Activated CD8-positive, alpha-beta memory T cell treated with anti-CD3 and anti-CD28 coated beads for 1 hour (primary cell): ENCODE results near the gene RNF5.
"Not testable (repeated sequence)": the region's sequence is repeated elsewhere in the genome, so short reads cannot be mapped to it uniquely, and the experiment has no call there.

Experiments used
- DNase-seq, 2 donors: peaks; one replicate each; pipeline ENCODE4 v3.0.0-alpha.2; 2020; ENCODE audit warnings: low read depth in 1 of 2; ENCODE audit errors: extremely low read depth in 1 of 2

RNF5 gene

DNA sequence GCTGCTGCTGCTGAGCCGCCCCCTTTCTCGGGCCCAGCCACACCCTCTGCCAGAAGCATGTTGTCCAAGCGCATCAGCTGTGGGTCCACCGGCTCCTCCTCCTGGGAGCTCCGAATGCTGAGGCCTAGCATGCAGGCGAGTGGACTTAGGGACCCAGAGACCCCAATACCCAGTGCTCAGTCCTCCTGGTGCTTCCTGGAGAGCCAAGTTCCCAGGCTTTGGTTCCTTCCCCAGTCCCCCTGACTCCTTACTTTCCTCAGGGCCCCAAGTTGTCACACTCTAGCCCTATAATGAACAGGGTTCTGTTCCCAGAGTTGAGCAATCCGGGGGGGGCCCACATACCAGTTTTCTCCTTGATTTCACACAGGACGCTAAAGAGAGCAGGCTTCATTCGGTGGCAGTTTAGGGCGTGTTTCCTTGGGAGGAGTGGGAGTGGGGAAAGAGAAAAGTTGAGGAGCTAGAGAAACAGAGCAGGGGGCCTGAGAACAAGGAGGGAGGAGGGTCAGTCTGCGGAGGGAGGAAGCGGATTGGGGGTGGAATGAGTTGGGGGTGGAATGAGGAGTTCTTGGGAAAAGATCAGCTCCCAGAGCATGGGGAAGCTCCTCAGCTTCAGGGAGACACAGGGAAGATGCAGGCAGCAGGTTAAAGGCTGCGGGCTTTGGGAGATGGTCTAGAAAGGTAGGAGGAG lies 10.3 kb downstream of the RNF5 start:
- DNase-seq, result no peak

DNA sequence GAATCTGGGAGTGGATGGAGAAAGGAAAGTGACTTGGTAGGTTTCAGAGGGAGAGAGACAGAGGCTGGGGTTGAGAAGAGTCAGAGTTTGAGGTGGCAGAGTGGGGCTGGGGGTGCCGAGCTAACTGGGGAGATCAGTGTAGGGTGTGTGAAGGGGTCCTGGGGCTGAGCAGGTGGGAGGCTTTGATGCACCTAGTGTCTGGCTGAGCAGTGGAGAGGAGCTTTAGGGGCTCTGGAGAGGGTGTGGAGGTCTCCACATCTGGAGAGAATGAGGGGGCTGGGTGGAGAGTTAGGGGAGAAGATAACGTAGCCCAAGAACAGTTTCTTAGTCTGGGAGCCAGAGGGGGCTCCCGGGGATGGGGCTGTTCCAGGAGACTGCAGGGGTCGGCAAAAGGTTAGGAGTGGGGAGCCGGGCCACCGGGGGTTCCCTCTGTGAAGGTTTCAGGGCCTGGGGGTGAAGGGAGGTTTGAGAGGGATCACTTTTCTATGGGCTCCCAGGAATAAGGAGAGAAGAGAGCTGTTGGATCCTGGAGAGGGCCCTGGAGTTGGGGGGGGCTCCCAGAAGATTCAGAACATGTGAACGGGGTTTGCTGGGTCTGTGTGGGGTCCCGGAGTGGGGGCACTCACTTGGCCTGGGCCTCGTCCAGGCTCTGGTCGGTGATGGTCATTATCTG lies 11.0 kb downstream of the RNF5 start:
- no peak for DNase-seq

DNA sequence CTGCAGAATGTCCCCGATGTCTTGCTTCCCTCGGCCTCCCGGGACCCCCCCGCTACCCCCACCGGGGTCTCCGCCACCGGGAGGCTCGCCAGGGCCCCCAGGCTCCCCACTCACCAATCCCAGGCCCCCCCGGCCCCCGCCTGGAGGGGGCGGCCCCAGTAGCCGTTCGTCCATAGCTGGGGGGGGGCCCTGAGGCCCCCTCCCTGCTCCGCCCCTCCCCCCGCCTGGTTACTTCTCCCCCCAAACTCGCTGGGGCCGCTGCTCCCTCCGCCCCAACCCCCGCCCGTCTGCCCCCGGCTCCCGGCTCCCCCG lies 11.5 kb downstream of the RNF5 start:
- DNase-seq, result no peak

DNA sequence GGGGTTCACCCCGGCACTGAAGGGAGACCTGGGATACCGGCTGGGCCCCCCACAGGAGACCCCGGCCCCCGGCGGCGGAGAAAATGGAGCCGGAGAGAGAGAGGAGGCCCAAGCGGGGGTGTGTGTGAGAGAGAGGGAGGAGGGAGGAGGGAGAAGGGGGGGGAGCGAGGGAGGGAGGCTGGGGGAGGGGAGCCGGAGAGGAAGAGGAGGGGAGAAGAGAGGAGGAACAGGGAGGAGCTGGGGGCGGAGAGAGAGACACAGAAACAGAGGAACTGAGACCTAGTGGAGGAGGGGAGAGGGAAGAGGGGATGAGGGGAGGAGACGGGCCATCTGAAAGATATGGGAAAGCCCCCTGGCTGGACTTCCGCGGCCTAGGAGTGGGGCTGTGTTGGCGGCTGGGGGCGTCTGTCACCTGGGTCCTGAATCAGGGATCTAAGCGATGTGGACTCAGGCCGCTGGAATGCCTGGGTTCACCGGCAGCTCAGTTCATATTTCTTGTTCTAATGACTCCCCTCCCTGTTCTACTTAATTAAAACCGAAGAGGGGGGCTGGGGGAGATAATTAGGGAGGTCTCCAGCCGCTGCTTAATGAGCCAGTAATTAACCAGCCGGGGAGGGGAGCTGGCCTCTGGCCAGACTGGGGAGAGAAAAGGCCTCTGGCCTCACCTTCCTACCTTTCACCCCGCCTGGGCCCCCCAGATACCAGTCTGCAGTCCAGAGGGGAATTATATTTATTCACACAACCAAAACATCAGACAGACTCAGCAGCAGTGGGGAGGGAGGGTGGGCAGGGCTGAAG lies 12.0 kb downstream of the RNF5 start, which contains the start of gene PBX2:
Gene PBX2, minus strand, starts transcription at position 149 of the 798 bp plus-strand sequence. CDS start 287 bp downstream, outside the sequence.
- peak; percentile 57 to 72 for DNase-seq

DNA sequence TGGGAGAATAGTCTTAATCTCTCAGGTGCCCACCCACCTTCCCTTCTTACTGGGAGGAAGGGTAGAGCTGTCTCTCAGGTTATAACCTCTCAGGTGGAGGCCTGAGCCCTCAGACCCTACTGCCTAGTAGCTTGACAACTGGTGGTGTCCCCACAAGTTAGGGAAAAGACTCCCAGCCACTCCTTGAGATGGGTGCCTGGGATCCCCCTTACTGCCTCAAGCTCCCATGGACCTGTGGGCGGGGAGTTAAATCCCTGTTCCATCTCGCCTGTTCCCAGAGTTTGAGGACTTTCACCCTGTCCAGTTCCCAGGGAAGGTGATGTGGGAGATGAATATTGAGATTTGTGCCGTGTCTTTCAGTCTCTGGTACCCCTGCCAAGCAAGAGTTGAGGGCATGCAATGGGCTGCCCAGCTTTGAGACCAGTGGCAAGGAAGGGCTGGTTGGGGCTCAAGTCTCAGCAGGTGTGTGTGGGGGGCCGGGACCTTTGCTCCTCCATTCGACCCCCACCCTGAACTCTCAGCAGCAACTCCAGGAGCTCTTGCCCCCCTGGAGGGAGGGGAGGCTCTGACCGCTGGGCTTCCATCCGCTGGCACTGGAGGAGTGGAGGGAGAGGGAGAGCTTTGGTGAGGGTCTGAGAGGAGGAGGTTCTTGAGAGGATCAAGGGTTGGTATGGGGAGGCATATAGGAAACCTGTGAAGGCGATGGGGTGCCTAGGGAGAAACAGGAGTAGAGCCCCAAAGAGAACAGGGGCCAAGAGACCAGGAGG lies 12.9 kb downstream of the RNF5 start:
- DNase-seq, result no peak

DNA sequence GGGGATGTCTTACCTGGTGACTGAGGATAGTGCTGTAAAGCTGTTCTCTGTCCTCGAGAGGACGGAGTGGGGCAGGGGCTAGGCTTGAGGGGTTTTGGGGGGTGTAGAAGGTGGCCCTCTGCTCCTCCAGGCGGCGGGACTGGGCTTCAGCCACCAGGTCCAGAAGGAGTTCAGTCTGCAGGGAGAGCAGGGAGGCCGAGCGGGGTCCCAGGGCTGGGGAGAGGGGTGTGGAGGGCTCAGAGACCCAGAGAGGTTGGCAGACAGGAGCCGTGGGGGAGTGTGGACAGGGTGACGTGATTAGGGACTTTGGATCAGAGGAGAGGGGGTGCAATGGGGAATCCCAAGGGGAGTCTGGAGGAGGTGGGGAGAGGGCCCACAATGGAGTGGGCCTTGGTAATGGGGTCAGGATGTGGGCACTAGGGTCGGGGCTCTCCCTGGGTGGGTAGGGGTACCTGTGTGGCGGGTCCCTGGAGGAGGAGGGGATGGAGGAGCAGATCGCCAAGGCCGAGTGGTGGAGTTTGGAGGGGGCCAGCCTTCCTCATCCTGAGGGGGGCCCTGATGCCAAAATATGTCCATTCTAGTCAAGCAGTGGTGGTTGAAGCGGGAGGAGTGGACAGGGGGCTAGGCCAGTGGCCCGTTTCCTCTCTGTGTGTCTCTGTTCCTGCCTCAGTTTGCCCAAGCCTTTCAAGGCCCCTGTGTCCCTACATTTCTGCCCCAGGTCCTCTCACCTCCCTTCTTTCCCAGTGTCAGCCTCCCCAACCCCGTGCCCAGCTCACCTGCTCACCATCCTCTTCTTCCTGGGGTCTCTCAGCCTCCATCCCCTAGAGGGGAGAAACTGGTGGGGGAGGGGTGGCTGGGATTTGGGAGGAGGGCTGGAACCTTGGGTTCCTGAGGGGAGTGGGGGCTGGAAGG lies 13.7 kb downstream of the RNF5 start:
- DNase-seq, result no peak

DNA sequence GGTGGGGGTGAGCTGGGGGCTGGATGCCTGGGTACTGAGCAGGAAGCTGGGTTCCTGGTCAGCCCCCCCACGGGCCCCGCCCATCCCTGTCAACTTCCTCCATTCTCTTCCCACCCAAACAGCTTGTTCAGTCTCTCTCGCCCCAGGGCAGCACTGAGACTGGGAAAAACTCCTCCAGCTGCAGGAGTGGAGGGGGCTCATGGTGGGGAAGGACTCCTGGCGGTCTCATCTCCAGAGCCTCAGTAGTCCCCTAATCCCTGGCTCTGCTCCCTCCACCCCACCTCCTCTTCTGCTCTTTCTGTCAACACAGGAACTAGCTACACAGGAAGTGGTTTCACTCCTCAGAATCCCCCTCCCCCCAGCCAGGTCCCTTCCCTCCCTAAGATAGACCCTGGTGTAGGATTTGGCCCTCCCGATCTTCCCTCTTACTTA lies 14.4 kb downstream of the RNF5 start, which contains the start of gene GPSM3:
Gene GPSM3, minus strand, starts transcription at position 36 of the 432 bp plus-strand sequence. CDS start 130 bp downstream, outside the sequence.
- DNase-seq, result peak in 1 of 2 donors; percentile 42

DNA sequence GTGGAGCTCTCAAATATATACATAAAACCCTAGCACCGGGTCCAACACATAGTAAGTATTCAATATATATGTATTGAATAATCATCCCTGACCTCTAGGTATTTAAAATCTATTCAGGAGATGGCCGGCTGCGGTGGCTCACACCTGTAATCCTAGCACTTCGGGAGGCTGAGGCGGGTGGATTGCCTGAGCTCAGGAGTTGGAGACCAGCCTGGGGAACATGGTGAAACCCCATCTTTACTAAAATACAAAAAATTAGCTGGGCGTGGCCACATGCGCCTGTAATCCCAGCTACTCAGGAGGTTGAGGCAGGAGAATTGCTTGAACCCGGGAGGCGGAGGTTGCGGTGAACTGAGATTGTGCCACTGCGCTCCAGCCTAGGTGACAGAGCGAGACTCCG lies 14.9 kb downstream of the RNF5 start:
- not testable (repeated sequence) for DNase-seq

DNA sequence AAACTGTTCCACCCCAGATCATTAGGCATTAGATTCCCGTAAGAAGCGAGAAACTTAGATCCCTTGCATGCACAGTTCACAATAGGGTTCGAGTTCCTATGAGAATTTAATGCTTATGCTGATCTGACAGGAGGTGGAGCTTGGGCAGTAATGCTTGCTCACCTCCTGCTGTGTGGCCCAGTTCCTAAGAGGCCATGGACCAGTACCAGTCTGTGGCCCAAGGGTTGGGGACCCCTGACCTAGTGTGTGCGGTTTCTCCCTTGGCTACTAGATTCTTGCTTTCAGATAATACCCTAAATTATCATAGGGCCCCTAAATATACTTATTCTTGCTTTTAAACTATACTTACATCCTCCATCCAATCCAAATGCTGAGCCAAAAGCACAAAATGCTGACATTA lies 16.2 kb downstream of the RNF5 start:
- no peak for DNase-seq

DNA sequence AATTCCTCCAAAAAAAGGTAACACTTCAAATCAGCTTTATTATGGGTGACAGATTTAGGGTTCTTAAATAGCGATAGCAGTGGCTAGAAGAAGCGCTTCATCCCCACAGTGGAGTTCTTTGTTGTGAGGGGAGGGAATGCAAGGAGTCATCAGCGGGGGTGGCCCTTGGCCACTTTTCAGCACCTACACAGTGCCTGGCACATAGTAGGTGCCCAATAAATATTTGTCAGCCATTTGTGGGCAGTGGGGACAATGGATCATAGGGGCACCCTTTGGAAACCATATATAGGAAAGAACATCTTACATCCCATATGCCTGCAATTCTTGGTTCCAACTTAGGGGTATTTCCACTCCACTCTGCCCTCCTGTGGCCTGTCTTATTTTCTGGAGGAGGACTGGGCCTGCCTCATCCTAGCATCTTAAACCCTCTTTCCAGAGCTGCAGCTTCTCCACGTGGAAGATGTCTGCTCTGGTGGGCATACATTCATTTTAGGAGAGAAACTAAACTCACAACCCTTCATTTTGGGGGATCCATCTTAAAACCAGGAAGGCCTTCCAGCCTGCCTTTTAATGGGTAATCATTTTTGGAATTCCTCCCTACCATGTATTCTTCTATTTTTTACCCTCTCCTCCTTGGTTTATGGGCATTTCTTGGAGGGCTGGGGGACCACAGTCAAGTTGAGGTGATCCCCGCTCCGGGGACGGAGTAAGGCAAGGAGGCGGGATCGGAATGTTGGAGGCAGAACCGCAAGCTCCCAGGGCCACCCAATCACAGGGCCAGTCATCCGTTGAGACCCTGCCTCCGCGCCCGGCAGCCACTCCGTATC lies 16.8 kb downstream of the RNF5 start:
- no peak for DNase-seq

DNA sequence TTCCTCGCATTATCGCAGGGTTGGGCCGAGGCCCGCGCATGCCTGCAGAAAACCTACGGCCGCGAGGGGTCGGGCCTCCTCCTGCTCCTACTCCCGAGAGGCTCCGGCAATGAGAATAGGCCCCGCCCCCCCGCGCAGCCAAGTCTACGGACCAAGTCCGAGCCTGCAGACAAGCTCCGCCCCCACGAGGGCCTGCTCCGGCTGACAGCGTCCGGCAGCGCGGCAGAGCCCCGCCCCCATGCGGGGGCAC lies 17.4 kb downstream of the RNF5 start:
- DNase-seq, result peak; percentile 99 to 100

DNA sequence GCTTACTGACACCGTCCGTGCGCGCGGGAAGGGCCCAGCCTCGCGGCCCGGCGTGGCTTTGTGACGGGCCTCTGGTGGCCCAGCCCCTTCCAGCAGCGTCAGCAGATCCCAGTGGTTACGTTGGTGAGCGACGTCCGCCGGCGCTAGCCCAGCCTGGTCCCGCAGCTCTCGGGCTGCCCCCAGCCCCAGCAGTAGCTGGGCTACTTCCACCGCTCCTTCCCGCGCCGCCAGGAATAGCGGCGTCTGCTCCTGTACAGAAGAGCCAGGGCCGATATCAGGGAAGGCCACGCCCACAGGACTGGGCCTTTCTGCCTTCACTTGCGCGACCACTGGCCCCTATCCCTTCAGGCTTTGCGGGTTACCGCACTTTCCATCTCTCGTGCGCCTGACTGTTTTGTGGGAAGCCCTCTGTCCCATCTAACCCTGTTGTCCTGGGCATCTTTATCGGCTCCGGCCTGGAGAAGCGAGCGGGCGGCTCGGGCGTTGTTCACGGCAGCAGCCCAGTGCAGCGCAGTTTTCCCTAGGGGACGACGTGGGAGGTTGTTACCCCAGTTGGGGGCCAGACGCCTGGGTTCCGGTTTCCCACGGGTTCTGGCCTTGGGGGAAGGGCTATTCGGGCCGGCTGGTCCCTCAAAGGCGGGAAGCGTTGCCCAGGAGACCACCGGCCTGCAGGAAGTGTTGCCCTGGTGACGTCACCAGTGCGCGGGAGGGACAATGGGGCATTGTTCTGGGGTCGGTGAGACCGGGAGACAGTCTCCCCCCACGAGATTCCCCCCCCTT lies 17.9 kb downstream of the RNF5 start:
- DNase-seq, result peak in 1 of 2 donors; percentile 48

DNA sequence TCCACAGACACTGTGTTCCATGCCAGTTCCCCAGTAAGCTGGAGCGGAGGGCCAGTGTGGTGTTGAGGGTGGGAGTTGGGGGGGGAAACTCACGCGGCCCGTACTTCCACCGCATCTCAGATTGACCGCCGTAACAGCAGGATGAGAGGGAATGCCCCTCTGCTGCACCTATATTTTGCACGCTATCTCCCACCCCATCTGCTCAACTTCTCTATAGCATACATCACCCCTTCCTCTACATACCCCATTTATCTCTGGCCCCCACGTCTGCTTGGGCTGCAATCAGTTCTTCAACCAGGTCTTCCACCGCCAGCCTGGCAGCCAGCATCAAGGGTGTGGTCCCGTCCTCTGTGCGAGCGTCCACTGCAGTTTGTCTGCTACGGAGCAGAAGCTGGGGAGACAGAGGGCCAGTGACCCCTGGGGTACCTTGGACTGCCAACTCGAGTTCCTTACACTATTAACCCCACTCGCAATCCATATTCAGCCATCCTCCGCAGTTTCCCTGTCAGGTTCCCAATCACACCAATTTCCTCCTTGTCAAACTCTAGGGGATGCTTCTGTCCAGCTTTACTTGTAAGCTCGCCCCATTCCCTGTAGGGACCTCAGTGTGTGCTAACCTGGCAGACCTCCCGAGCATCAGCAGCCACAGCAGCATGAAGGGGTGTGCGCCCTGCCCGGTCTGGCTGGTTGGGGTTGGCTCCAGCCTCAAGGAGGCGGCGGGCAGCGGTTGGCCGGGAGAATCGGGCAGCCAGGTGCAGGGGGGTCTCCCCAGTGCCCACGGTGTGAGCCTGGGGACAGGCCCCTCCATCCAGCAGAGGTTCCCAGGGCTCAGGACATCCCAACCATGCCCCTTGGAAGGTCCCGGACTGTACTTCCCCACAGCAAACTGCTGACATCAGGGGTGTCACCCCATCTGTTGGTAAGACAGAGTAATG lies 18.7 kb downstream of the RNF5 start:
- DNase-seq, result no peak

DNA sequence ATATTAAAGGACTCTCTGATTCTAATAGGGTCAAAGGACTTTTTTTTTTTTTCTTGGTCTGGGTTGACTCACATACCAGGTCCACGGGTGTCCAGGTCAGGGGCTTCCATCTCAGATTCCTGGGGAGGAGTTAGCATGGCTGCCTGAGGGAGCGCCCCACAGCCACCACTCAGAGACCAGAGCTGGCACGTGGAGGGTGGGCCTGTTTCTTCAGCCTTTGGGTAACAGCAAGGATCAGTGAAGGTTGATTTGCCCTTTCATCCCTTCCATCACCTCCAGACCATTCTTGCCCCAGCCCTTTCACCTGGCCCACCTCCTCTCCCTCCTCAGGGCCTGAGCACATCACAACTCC lies 20.1 kb downstream of the RNF5 start:
- no peak for DNase-seq

DNA sequence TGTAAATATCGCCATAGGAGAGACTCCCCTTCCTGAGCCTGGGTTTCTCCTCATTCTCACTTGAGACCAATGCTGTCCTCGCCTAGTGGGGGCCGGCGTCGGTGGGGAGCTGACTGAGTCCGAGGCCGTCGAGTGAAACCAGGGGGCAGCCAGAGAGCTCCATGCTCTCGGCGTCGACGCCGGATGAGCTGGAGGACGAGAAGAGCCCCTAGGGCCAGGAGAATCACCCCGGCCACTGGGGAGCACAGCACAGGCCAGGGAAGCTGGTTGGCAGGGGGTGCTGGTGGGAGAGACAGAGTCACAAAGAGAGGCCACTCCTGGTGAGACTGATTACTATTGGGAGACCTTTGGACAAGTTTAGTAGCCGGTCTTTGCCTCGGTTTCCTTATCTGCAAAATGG lies 20.7 kb downstream of the RNF5 start:
- no peak for DNase-seq

DNA sequence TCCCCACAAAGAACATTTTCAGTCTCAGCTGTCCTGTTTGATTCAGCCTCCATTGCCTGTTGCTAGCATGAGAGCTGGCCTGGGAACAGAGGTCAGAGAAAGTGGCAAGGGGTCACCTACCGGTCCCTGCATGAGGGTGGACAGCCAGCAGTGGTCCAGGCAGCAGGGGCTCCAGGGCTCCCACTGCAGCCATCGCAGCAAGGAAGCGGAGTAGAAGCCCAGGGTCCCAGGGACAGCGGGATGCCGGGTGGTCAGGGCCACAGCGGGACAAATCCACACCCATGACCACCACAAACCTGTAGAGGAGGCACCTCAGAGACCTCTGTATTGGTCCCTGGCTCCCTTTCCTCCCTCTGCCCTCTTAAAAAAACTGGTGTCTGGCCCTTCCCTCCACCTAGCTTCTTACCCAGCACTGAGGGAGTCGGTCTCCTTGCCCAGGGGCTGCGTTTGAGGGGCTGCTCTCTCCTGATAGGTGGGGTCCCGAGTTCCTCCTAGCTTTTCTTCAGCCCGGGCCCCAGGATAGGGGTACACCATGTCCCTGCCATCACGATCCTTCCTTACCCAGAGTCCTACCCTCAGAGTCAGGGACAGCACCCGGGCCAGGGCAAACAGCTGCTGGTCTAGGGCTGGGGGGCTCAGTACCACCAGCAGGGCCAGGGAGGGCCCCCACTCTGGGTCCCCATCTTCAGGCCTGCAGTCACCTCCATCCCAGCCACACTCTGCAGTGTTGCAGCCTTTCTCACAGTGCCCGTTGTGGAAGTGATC lies 22.7 kb downstream of the RNF5 start:
- DNase-seq, result no peak

DNA sequence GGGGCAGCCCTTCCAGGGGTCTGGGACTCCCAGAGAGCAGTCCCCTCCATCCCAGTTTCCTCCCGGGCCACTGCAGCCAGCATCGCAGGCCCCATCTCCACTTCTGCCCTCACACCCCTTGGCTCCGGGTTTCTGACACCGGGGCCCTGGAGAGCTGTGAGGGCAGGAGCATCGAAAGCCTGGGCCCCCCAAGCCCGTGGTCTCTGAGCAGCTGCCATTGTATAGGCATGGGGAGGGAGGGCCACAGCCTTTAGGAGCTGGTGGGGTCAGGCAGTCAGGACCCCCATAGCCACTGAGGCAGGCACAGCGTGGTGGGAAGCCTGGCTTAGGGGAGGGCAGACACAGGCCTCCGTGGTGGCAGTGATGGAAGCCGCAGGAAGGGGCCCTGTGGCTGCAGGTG lies 24.0 kb downstream of the RNF5 start:
- DNase-seq, result no peak
